SK-N-SH (cell line): ENCODE results near the gene RAB4A. TPM values are rescaled to one million over a fixed set of nuclear protein-coding genes. Genes with fewer than 3 reads are reported as not detected.

ENCODE experiments used
- CTCF ChIA-PET: fragments of 300-600, 350-600 bp; formaldehyde crosslinking; extraction: SDS; loops from one replicate; lab custom pipeline; 2021; lab: Yijun Ruan, JAX
- POLR2A ChIA-PET: fragments of 350-600 bp; sonication (Branson Sonifier 250); formaldehyde crosslinking; extraction: SDS; loops from one replicate; lab custom pipeline; 2020; ENCODE audit warnings: antibody characterized with exemption, inconsistent platforms; lab: Yijun Ruan, JAX
- DNase-seq: peaks from one replicate; pipeline ENCODE4 v3.0.0; 2012
- H2AFZ ChIP-seq: fragments of 200-600 bp; sonication (generic); 2 replicates; pipeline ENCODE4 v1.8.1; 2016; ENCODE audit warnings: antibody characterized with exemption, mild to moderate bottlenecking, low read depth
- H3F3A ChIP-seq: fragments of 200-600 bp; sonication (generic); replicated peaks from 2 replicates; pipeline ENCODE3; 2016; ENCODE audit warnings: antibody characterized with exemption, mild to moderate bottlenecking; ENCODE audit not compliant: insufficient read depth
- H3K27ac ChIP-seq, 2 experiments: fragments of 200-500 bp in 1 of 2; fragments of 200-600 bp in 1 of 2; sonication (Bioruptor generic) in 1 of 2; sonication (generic), shearing (Covaris generic) in 1 of 2; 2 replicates each; pipeline versions ENCODE4 v1.5.1 to v1.6.1; 2014 to 2016; ENCODE audit warnings: low read depth in 2 of 2, inconsistent platforms in 1 of 2, low read length in 1 of 2, mild to moderate bottlenecking in 1 of 2, mixed read lengths in 1 of 2
- H3K27me3 ChIP-seq: fragments of 200-600 bp; sonication (generic), shearing (Covaris generic); 2 replicates; pipeline ENCODE4 v1.6.1; 2016; ENCODE audit warnings: mixed run types; ENCODE audit not compliant: insufficient read depth
- H3K36me3 ChIP-seq, 2 experiments: fragments of 200-500 bp in 1 of 2; fragments of 200-600 bp in 1 of 2; sonication (Bioruptor generic) in 1 of 2; sonication (generic) in 1 of 2; replicated peaks in 1 of 2; 2 replicates each; pipeline versions ENCODE3 to v1.5.1; 2014 to 2016; ENCODE audit warnings: low read length in 1 of 2, mild to moderate bottlenecking in 1 of 2; ENCODE audit not compliant: insufficient read depth in 2 of 2, control insufficient read depth in 1 of 2
- H3K4me1 ChIP-seq, 2 experiments: fragments of 200-500 bp in 1 of 2; fragments of 200-600 bp in 1 of 2; sonication (Bioruptor generic) in 1 of 2; sonication (generic), shearing (Covaris generic) in 1 of 2; 2 replicates each; pipeline versions ENCODE4 v1.5.1 to v1.6.1; 2014 to 2016; ENCODE audit warnings: low read depth in 1 of 2, low read length in 1 of 2, mixed run types in 1 of 2; ENCODE audit not compliant: insufficient read depth in 2 of 2, control insufficient read depth in 1 of 2
- H3K4me2 ChIP-seq: fragments of 200-600 bp; sonication (generic), shearing (Covaris generic); 2 replicates; pipeline ENCODE4 v1.6.1; 2017; ENCODE audit warnings: mixed run types
- H3K4me3 ChIP-seq, 2 experiments: fragments of 200-500 bp in 1 of 2; fragments of 200-600 bp in 1 of 2; sonication (Bioruptor generic) in 1 of 2; sonication (generic), shearing (Covaris generic) in 1 of 2; 2 replicates each; pipeline versions ENCODE4 v1.5.1 to v1.8.1; 2014 to 2016; ENCODE audit warnings: low read depth in 2 of 2, inconsistent platforms in 1 of 2, low read length in 1 of 2, mild to moderate bottlenecking in 1 of 2, mixed read lengths in 1 of 2, moderate library complexity in 1 of 2
- H3K79me2 ChIP-seq: fragments of 200-600 bp; sonication (generic); 2 replicates; pipeline ENCODE4 v1.8.1; 2017; ENCODE audit warnings: mild to moderate bottlenecking; ENCODE audit not compliant: insufficient read depth
- H3K9ac ChIP-seq: fragments of 200-600 bp; sonication (generic); 2 replicates; pipeline ENCODE4 v1.6.1; 2017; ENCODE audit warnings: mixed run types
- H3K9me2 ChIP-seq: fragments of 200-600 bp; sonication (generic); 2 replicates; pipeline ENCODE4 v1.6.1; 2017; ENCODE audit warnings: mixed run types
- H3K9me3 ChIP-seq: fragments of 200-600 bp; sonication (generic); 2 replicates; pipeline ENCODE4 v1.6.1; 2017; ENCODE audit warnings: mixed run types, mild to moderate bottlenecking, moderate library complexity
- H4K20me1 ChIP-seq: fragments of 200-600 bp; sonication (generic); 2 replicates; pipeline ENCODE4 v1.6.1; 2017; ENCODE audit warnings: mild to moderate bottlenecking, mixed run types; ENCODE audit not compliant: insufficient read depth
- CTCF ChIP-seq: fragments of 200-600 bp; sonication (generic); IDR thresholded peaks from 2 replicates; pipeline ENCODE4 v1.6.1; 2017; ENCODE audit warnings: antibody characterized with exemption, mild to moderate bottlenecking, moderate library complexity
- ELF1 ChIP-seq: IDR thresholded peaks from 2 replicates; pipeline ENCODE4 v1.4.0; 2012
- GABPA ChIP-seq: IDR thresholded peaks from 2 replicates; pipeline ENCODE4 v1.4.0; 2012; ENCODE audit warnings: low read depth, mild to moderate bottlenecking
- GATA2 ChIP-seq: sonication (generic); formaldehyde crosslinking; IDR thresholded peaks from 2 replicates; pipeline ENCODE4 v1.5.0; 2020; ENCODE audit warnings: mild to moderate bottlenecking, missing genetic modification reagents
- PBX3 ChIP-seq: IDR thresholded peaks from 2 replicates; pipeline ENCODE4; 2012
- RAD21 ChIP-seq: IDR thresholded peaks from 2 replicates; pipeline ENCODE4 v1.6.1; 2012; ENCODE audit warnings: mild to moderate bottlenecking, low read length
- REST ChIP-seq: IDR thresholded peaks from 2 replicates; pipeline ENCODE4 v1.6.1; 2012; ENCODE audit warnings: mild to moderate bottlenecking, low read depth, low read length, moderate library complexity
- TAF1 ChIP-seq: IDR thresholded peaks from 2 replicates; pipeline ENCODE4 v1.6.1; 2012; ENCODE audit warnings: low read depth, mild to moderate bottlenecking, low read length, moderate library complexity, borderline replicate concordance
- USF2 ChIP-seq: fragments of 150-350 bp; IDR thresholded peaks from 2 replicates; pipeline ENCODE4 v1.6.1; 2017; ENCODE audit warnings: antibody characterized with exemption, low read length, low read depth, borderline replicate concordance
- WGBS: methylation state at CpG from one replicate; pipeline ENCODE4 v1.1.6; 2017; ENCODE audit warnings: low lambda C conversion rate; 5-methylcytosine and 5-hydroxymethylcytosine counted together
- polyA plus RNA-seq, 3 experiments: library from polyadenylated mRNA; depleted of rRNA; stranded (reverse); fragments of >200 nt; gene quantifications; 2 replicates each; pipeline ENCODE4 v1.2.3, GENCODE V29; 2012

Gene RAB4A
- polyA plus RNA-seq, 1 of the 3 experiments (the other 2 are of a cell fraction): 28.1 TPM

GRCh38 chr1:229323201-229323600 is 52.3 kb downstream of the RAB4A start:
- no peak for TF ChIP-seq PBX3
- no peak for TF ChIP-seq RAD21
- Histone ChIP-seq H3K27me3 (no peaks in the 10 kb centered on the region), H3K4me1 (peaks cover 0 to 18% of the 10 kb centered on the region in 2 experiments; a peak in 2 of 4 replicates), H3K27ac (no peak overlapping the region), H3F3A (peaks cover under 1% of the 10 kb centered on the region), H3K9me3 (no peaks in the 10 kb centered on the region), H2AFZ (no peak overlapping the region), H3K9ac (no peak overlapping the region), H3K4me3 (no peak overlapping the region), H3K79me2 (peaks cover 7% of the 10 kb centered on the region; the same call in 1 of the 2 replicates), H4K20me1 (no peaks in the 10 kb centered on the region), H3K36me3 (peaks cover 42 to 74% of the 10 kb centered on the region in 2 experiments), H3K9me2 (no peaks in the 10 kb centered on the region), H3K4me2 (no peak overlapping the region)
- WGBS: 94% methylated on average over 7 of the region's 7 CpGs
- CTCF ChIA-PET: no interaction called here
- DNase-seq: no peak
- POLR2A ChIA-PET: no interaction called here

GRCh38 chr1:229323885-229324553 is 53.1 kb downstream of the RAB4A start:
- Histone ChIP-seq H3K9ac (no peak overlapping the region), H3K36me3 (peaks cover 41 to 72% of the 10 kb centered on the region in 2 experiments), H3F3A (no peaks in the 10 kb centered on the region), H3K4me3 (no peak overlapping the region), H3K27ac (no peak overlapping the region), H3K9me2 (no peaks in the 10 kb centered on the region), H3K27me3 (no peaks in the 10 kb centered on the region), H4K20me1 (no peaks in the 10 kb centered on the region), H3K79me2 (peaks cover 14% of the 10 kb centered on the region; the same call in 1 of the 2 replicates), H2AFZ (no peak overlapping the region), H3K9me3 (no peaks in the 10 kb centered on the region), H3K4me2 (no peak overlapping the region), H3K4me1 (peaks cover 0 to 18% of the 10 kb centered on the region in 2 experiments; a peak in 2 of 4 replicates)
- no peak for DNase-seq
- 84% methylated on average over 2 of the region's 2 CpGs for WGBS
- CTCF ChIA-PET: interaction anchor here (1.0 kb wide), 1 partner anchor 12 kb away, joined by 4 read pairs; no protein-coding TSS in a partner anchor
- TF ChIP-seq GATA2 (CRISPR knock-in tag) (no peak), TAF1 (no peak), RAD21 (no peak), CTCF (no peak), REST (no peak), ELF1 (no peak), USF2 (no peak), GABPA (no peak)
- TF ChIP-seq, all 33 proteins: peak for 0
- POLR2A ChIA-PET: no interaction called here
